K562 (cell line): Measurements from ENCODE around the gene SYNPR. TPM values are rescaled to one million over a fixed set of nuclear protein-coding genes. Genes with fewer than 3 reads are reported as not detected.

Experiments used
- ATAC-seq: fragments of 200-7000 bp; cut with Tn5 transposase; 3 replicates; pipeline ENCODE4 v1.9.1; 2020; ENCODE audit warnings: moderate library complexity
- BruUV-seq: library from RNA; stranded (reverse); fragments of 400-500 nt; replicated peaks from 2 replicates; lab custom pipeline; 2021; lab: Mats Ljungman, UMichigan
- CTCF ChIA-PET: fragments of 300-600 bp; formaldehyde crosslinking; extraction: SDS; loops from one replicate; lab custom pipeline; 2021; ENCODE audit warnings: low intra/inter-chr PET ratio; lab: Yijun Ruan, JAX
- POLR2A ChIA-PET: fragments of 300-600, 350-650 bp; sonication (Branson Sonifier 250); formaldehyde crosslinking; extraction: SDS; loops from one replicate; lab custom pipeline; 2021; ENCODE audit warnings: antibody characterized with exemption, inconsistent platforms; lab: Yijun Ruan, JAX
- DNase-seq, 4 experiments: peaks; one replicate each; pipeline versions ENCODE4 v3.0.0 to v3.0.0-alpha.2; 2011 to 2018; ENCODE audit warnings: low spot score in 3 of 4, mixed read lengths in 3 of 4; ENCODE audit errors: extremely low read depth in 1 of 4
- FAIRE-seq: peaks from 2 replicates; lab custom pipeline; 2011; peaks lifted over from hg19 to GRCh38; lab: Jason Lieb, UNC
- H2AFZ ChIP-seq: 2 replicates; pipeline ENCODE4 v1.6.0; 2011; ENCODE audit warnings: low read depth, low read length, control low read depth, inconsistent platforms
- H3K27ac ChIP-seq: fragments of 200-600 bp; 3 replicates; pipeline ENCODE4 v1.8.0; 2011; ENCODE audit warnings: low read depth, mild to moderate bottlenecking, control low read depth, inconsistent platforms, low read length, moderate library complexity, mixed read lengths; ENCODE audit errors: extremely low read depth
- H3K27me3 ChIP-seq, 2 experiments: fragments of 300-600 bp in 1 of 2; 2 replicates in 1 of 2; 3 replicates in 1 of 2; pipeline versions ENCODE4 v1.6.0 to v1.8.0; 2011; ENCODE audit warnings: inconsistent platforms in 2 of 2, low read length in 2 of 2, mild to moderate bottlenecking in 1 of 2, mixed read lengths in 1 of 2, moderate library complexity in 1 of 2; ENCODE audit not compliant: control insufficient read depth in 2 of 2, insufficient read depth in 2 of 2
- H3K36me3 ChIP-seq: fragments of 300-600 bp; 3 replicates; pipeline ENCODE4 v1.8.0; 2011; ENCODE audit warnings: mild to moderate bottlenecking, low read length, inconsistent platforms; ENCODE audit not compliant: control insufficient read depth, insufficient read depth
- H3K4me1 ChIP-seq, 2 experiments: fragments of 200-600 bp in 1 of 2; replicated peaks in 1 of 2; 2 replicates in 1 of 2; 3 replicates in 1 of 2; pipeline versions ENCODE4 v1.5.1 to v1.8.0; 2011; ENCODE audit warnings: inconsistent platforms in 2 of 2, low read length in 2 of 2, mild to moderate bottlenecking in 1 of 2, mixed read lengths in 1 of 2, moderate library complexity in 1 of 2; ENCODE audit not compliant: control insufficient read depth in 2 of 2, insufficient read depth in 2 of 2
- H3K4me2 ChIP-seq: 2 replicates; pipeline ENCODE4 v1.6.1; 2011; ENCODE audit warnings: low read length, control low read depth, inconsistent platforms, mixed read lengths; ENCODE audit not compliant: insufficient read depth
- H3K4me3 ChIP-seq: fragments of 200-600 bp; sonication (generic), shearing (Covaris generic); 2 replicates; pipeline ENCODE4 v1.5.1; 2016; ENCODE audit warnings: control low read depth, inconsistent platforms
- H3K79me2 ChIP-seq: fragments of 200-600 bp; 3 replicates; pipeline ENCODE4 v1.8.0; 2011; ENCODE audit warnings: low read length, inconsistent platforms; ENCODE audit not compliant: control insufficient read depth, insufficient read depth
- H3K9ac ChIP-seq, 2 experiments: 2 replicates each; pipeline versions ENCODE4 v1.6.0 to v1.6.1; 2011; ENCODE audit warnings: low read depth in 2 of 2, low read length in 2 of 2, control low read depth in 1 of 2, inconsistent platforms in 1 of 2, mild to moderate bottlenecking in 1 of 2, mixed read lengths in 1 of 2; ENCODE audit not compliant: insufficient read depth in 1 of 2
- H3K9me1 ChIP-seq: one replicate; pipeline ENCODE4 v1.6.0; 2011; ENCODE audit warnings: inconsistent platforms, mild to moderate bottlenecking, low read length, moderate library complexity; ENCODE audit not compliant: control insufficient read depth, insufficient read depth
- H3K9me3 ChIP-seq: replicated peaks from 2 replicates; pipeline ENCODE4 v1.5.1; 2011; ENCODE audit warnings: low read depth, low read length, inconsistent platforms; ENCODE audit not compliant: control insufficient read depth, insufficient read depth
- H4K20me1 ChIP-seq: replicated peaks from 2 replicates; pipeline ENCODE4 v1.6.1; 2011; ENCODE audit warnings: low read length, inconsistent platforms, mixed read lengths; ENCODE audit not compliant: control insufficient read depth, insufficient read depth
- CBX2 ChIP-seq: fragments of 200-600 bp; sonication (generic); IDR thresholded peaks from one replicate; pipeline ENCODE4 v1.6.1; 2012; ENCODE audit warnings: mild to moderate bottlenecking, low read length, inconsistent platforms; ENCODE audit not compliant: insufficient read depth, poor library complexity, severe bottlenecking
- FOXJ2 ChIP-seq: fragments of 200-800 bp; sonication (Bioruptor generic); IDR thresholded peaks from 2 replicates; pipeline ENCODE4 v1.6.1; 2016; ENCODE audit warnings: missing genetic modification characterization, missing compliant biosample characterization
- MXI1 ChIP-seq: IDR thresholded peaks from 2 replicates; pipeline ENCODE4 v1.6.1; 2011; ENCODE audit warnings: low read depth, mild to moderate bottlenecking, improper control_type of control experiment, low read length
- ZBTB40 ChIP-seq, 2 experiments: fragments of 450-650 bp in 1 of 2; sonication (generic) in 1 of 2; formaldehyde crosslinking in 1 of 2; IDR thresholded peaks; 2 replicates each; pipeline versions ENCODE4 v1.7.1 to v1.9.0; 2016 to 2022; ENCODE audit warnings: inconsistent platforms in 1 of 2, mild to moderate bottlenecking in 1 of 2, missing genetic modification reagents in 1 of 2
- ZC3H8 ChIP-seq: fragments of 450-650 bp; IDR thresholded peaks from 2 replicates; pipeline ENCODE4 v1.6.1; 2017
- ZNF518B ChIP-seq: fragments of 250-450 bp; sonication (Bioruptor Pico); IDR thresholded peaks from 2 replicates; pipeline ENCODE4 v1.5.0; 2021; ENCODE audit warnings: mild to moderate bottlenecking, moderate library complexity
- ZNF644 ChIP-seq: fragments of 200-800 bp; sonication (Bioruptor generic); IDR thresholded peaks from 2 replicates; pipeline ENCODE4 v1.6.1; 2016; ENCODE audit warnings: low read depth, missing genetic modification characterization, missing compliant biosample characterization
- WGBS: fragments of 100-300 bp; shearing (Covaris generic); methylation state at CpG from one replicate; pipeline ENCODE4 v1.1.6; 2016; ENCODE audit warnings: low coverage, mixed read lengths; ENCODE audit not compliant: insufficient coverage; ENCODE audit errors: missing lambda C conversion rate; 5-methylcytosine and 5-hydroxymethylcytosine counted together
- in situ Hi-C: fragments of 300-500 bp; cut with MboI; formaldehyde crosslinking; loops from 4 replicates; pipeline ENCODE4 v1.15.0; 2018; ENCODE audit warnings: inconsistent platforms, mixed read lengths
- intact Hi-C: fragments of 100-400 bp; cut with micrococcal nuclease; formaldehyde crosslinking; loops from 2 replicates; pipeline ENCODE4 v1.14.2; 2022
- polyA plus RNA-seq, 8 experiments: library from polyadenylated mRNA; depleted of rRNA in 4 of 8; stranded (reverse) in 5 of 8; unstranded in 3 of 8; fragments of >200 nt; fragmentation: Nextera tagmentation in 2 of 8; fragmentation: Illumina TruSeq in 1 of 8; extraction: Ambion mirVana in 2 of 8; extraction: Trizol in 1 of 8; gene quantifications; 2 replicates each; pipeline versions ENCODE4 v1.2.1 to v1.2.3, GENCODE V29; 2011 to 2014; ENCODE audit warnings: inconsistent platforms in 1 of 8, missing spikeins in 1 of 8
- total RNA-seq, 7 experiments: library from RNA; depleted of rRNA in 6 of 7; stranded (reverse); fragments of >200 nt in 6 of 7; fragmentation: Illumina TruSeq in 2 of 7; extraction: Trizol in 2 of 7; gene quantifications; 2 replicates each; pipeline versions ENCODE4 v1.2.1 to v1.2.3, GENCODE V29; 2011 to 2021; ENCODE audit warnings: low replicate concordance in 1 of 7

Gene SYNPR
- total and polyA plus RNA-seq, 9 of the 15 experiments (the other 6 are each of a cell fraction or from before 2014, with no cell fraction given): not detected

- no peaks in the 10 kb centered on the region for H4K20me1 ChIP-seq
- no peak overlapping the region for H3K4me3 ChIP-seq
- H3K9me3 ChIP-seq: no peaks in the 10 kb centered on the region
- ATAC-seq (no peak), DNase-seq (no peak), FAIRE-seq (no peak)
- H3K36me3 ChIP-seq: no peaks in the 10 kb centered on the region
- no peaks in the 10 kb centered on the region for H3K27me3 ChIP-seq
- WGBS: no CpG with 5 or more reads among the region's 2 CpGs
- no peak overlapping the region for H3K9ac ChIP-seq
- H3K79me2 ChIP-seq: no peaks in the 10 kb centered on the region
- H3K27ac ChIP-seq: no peak overlapping the region
- no peak overlapping the region for H3K4me2 ChIP-seq
- BruUV-seq: no TSS peak
- intact Hi-C loops: no loop called here
- in situ Hi-C loops: no loop called here
- CTCF ChIA-PET: no interaction called here
- no peak overlapping the region for H2AFZ ChIP-seq
- H3K4me1 ChIP-seq: no peaks in the 10 kb centered on the region
- POLR2A ChIA-PET: no interaction called here
- no peaks in the 10 kb centered on the region for H3K9me1 ChIP-seq
- TF ChIP-seq ZNF518B (CRISPR knock-in tag) (no peak), CBX2 (no peak), FOXJ2 (tag) (no peak), ZBTB40 (IDR thresholded peaks at IDR 0.05) (no peak), ZBTB40 (CRISPR knock-in tag; IDR thresholded peaks at IDR 0.05) (no peak), ZNF644 (tag) (no peak), MXI1 (no peak), ZC3H8 (no peak)
These were observed 46.5 kb downstream of the SYNPR start for GRCh38 chr3:63324621-63325020.
